ENCODE results near the gene TKTL2. TPM values are rescaled to one million over a fixed set of nuclear protein-coding genes. Genes with fewer than 3 reads are reported as not detected.

The TKTL2 gene
- total RNA-seq, 1 donor from 2014 or later: not detected

GRCh38 chr4:163473130-163473529, 424 bp downstream of the TKTL2 start:
- H3K4me1 Mint-ChIP-seq (ENCODE audit: low read depth): no peaks in the 10 kb centered on the region
- no peak overlapping the region for H3K27ac Mint-ChIP-seq (ENCODE audit: unreplicated experiment)
- DNase-seq (ENCODE audit: low spot score): no peak
- peaks cover 25% of the 10 kb centered on the region for H3K27me3 Mint-ChIP-seq (ENCODE audit: low read depth)
- H3K36me3 Mint-ChIP-seq (ENCODE audit: low read depth): no peaks in the 10 kb centered on the region
- no peak for TF ChIP-seq CTCF (IDR thresholded peaks at IDR 0.05)
- H3K4me3 Mint-ChIP-seq (ENCODE audit: unreplicated experiment): no peak overlapping the region
- no peaks in the 10 kb centered on the region for H3K9me3 Mint-ChIP-seq (ENCODE audit: low read depth)

GRCh38 chr4:163470391-163470790, 3.2 kb downstream of the TKTL2 start:
- peaks cover 25% of the 10 kb centered on the region for H3K27me3 Mint-ChIP-seq (ENCODE audit: low read depth)
- no peaks in the 10 kb centered on the region for H3K9me3 Mint-ChIP-seq (ENCODE audit: low read depth)
- H3K4me1 Mint-ChIP-seq (ENCODE audit: low read depth): no peaks in the 10 kb centered on the region
- H3K27ac Mint-ChIP-seq (ENCODE audit: unreplicated experiment): no peak overlapping the region
- no peak overlapping the region for H3K4me3 Mint-ChIP-seq (ENCODE audit: unreplicated experiment)
- no peak for DNase-seq (ENCODE audit: low spot score)
- no peaks in the 10 kb centered on the region for H3K36me3 Mint-ChIP-seq (ENCODE audit: low read depth)
- TF ChIP-seq CTCF (IDR thresholded peaks at IDR 0.05): no peak

- no peak overlapping the region for H3K4me3 Mint-ChIP-seq (ENCODE audit: unreplicated experiment)
- no peaks in the 10 kb centered on the region for H3K9me3 Mint-ChIP-seq (ENCODE audit: low read depth)
- no peaks in the 10 kb centered on the region for H3K36me3 Mint-ChIP-seq (ENCODE audit: low read depth)
- DNase-seq (ENCODE audit: low spot score): no peak
- no peak overlapping the region for H3K27ac Mint-ChIP-seq (ENCODE audit: unreplicated experiment)
- no peaks in the 10 kb centered on the region for H3K4me1 Mint-ChIP-seq (ENCODE audit: low read depth)
- TF ChIP-seq CTCF (IDR thresholded peaks at IDR 0.05): no peak
- peaks cover 25% of the 10 kb centered on the region for H3K27me3 Mint-ChIP-seq (ENCODE audit: low read depth)
These were observed 6.3 kb downstream of the TKTL2 start for GRCh38 chr4:163467082-163467770.

- no peaks in the 10 kb centered on the region for H3K4me1 Mint-ChIP-seq (ENCODE audit: low read depth)
- no peak for DNase-seq (ENCODE audit: low spot score)
- H3K36me3 Mint-ChIP-seq (ENCODE audit: low read depth): no peaks in the 10 kb centered on the region
- TF ChIP-seq CTCF (IDR thresholded peaks at IDR 0.05): no peak
- no peak overlapping the region for H3K27ac Mint-ChIP-seq (ENCODE audit: unreplicated experiment)
- peaks cover 13% of the 10 kb centered on the region for H3K27me3 Mint-ChIP-seq (ENCODE audit: low read depth)
- no peaks in the 10 kb centered on the region for H3K9me3 Mint-ChIP-seq (ENCODE audit: low read depth)
- H3K4me3 Mint-ChIP-seq (ENCODE audit: unreplicated experiment): no peak overlapping the region
These were observed 11.0 kb downstream of the TKTL2 start for GRCh38 chr4:163462556-163462955.

- Mint-ChIP-seq H3K4me3 (ENCODE audit: unreplicated experiment) (no peak overlapping the region), H3K27ac (ENCODE audit: unreplicated experiment) (no peak overlapping the region), H3K9me3 (ENCODE audit: low read depth) (no peaks in the 10 kb centered on the region), H3K36me3 (ENCODE audit: low read depth) (no peaks in the 10 kb centered on the region), H3K27me3 (ENCODE audit: low read depth) (peaks cover 24% of the 10 kb centered on the region), H3K4me1 (ENCODE audit: low read depth) (no peaks in the 10 kb centered on the region)
- DNase-seq (ENCODE audit: low spot score): no peak
- TF ChIP-seq CTCF (IDR thresholded peaks at IDR 0.05): no peak
These were observed 24.9 kb downstream of the TKTL2 start for GRCh38 chr4:163448540-163449203.

All from chondrocyte (in vitro differentiated cells).